GM18861 (cell line): ENCODE results near the gene TBXA2R.
"Not testable (repeated sequence)": the region's sequence is repeated elsewhere in the genome, so short reads cannot be mapped to it uniquely, and the experiment has no call there.

ENCODE experiments used
- ATAC-seq: cut with Tn5 transposase; IDR thresholded peaks from one replicate; pipeline ENCODE4 v1.9.1; 2021; ENCODE audit not compliant: unreplicated experiment

TBXA2R gene

GRCh38 chr19:3641515-3642269 is 35.0 kb upstream of the TBXA2R start:
- ATAC-seq = no peak

- no peak for ATAC-seq
Measured at GRCh38 chr19:3639479-3639878, 32.8 kb upstream of the TBXA2R start.

GRCh38 chr19:3638208-3639193 is 31.8 kb upstream of the TBXA2R start:
- no peak for ATAC-seq

GRCh38 chr19:3637621-3638020 is 30.9 kb upstream of the TBXA2R start:
- no peak for ATAC-seq

- ATAC-seq = no peak
Measured at GRCh38 chr19:3636962-3637361, 30.3 kb upstream of the TBXA2R start.

- ATAC-seq = no peak
Measured at GRCh38 chr19:3636506-3636905, 29.8 kb upstream of the TBXA2R start.

- ATAC-seq = no peak
Measured at GRCh38 chr19:3634496-3635045, 27.9 kb upstream of the TBXA2R start.

- no peak for ATAC-seq
Measured at GRCh38 chr19:3633559-3633988, 26.9 kb upstream of the TBXA2R start.

- no peak for ATAC-seq
Measured at GRCh38 chr19:3632739-3633558, 26.3 kb upstream of the TBXA2R start.

- ATAC-seq = no peak
Measured at GRCh38 chr19:3632098-3632497, 25.4 kb upstream of the TBXA2R start.

GRCh38 chr19:3631053-3631861 is 24.6 kb upstream of the TBXA2R start:
- no peak for ATAC-seq

GRCh38 chr19:3628766-3629165 is 22.1 kb upstream of the TBXA2R start:
- not testable (repeated sequence) for ATAC-seq

GRCh38 chr19:3627351-3627723 is 20.7 kb upstream of the TBXA2R start:
- no peak for ATAC-seq

GRCh38 chr19:3626473-3627350 is 20.0 kb upstream of the TBXA2R start, which contains the start of gene CACTIN:
Gene CACTIN (minus strand): TSS chr19:3626790. CDS start chr19:3626762, 28 bp downstream.
- ATAC-seq = peak; percentile 75

GRCh38 chr19:3625996-3626472 is 19.4 kb upstream of the TBXA2R start:
- no peak for ATAC-seq

GRCh38 chr19:3623716-3624115 is 17.0 kb upstream of the TBXA2R start:
- ATAC-seq = no peak

- no peak for ATAC-seq
Measured at GRCh38 chr19:3622224-3622623, 15.5 kb upstream of the TBXA2R start.

GRCh38 chr19:3621689-3622088 is 15.0 kb upstream of the TBXA2R start:
- ATAC-seq = no peak
